ENCODE measurements around the gene SMARCD3. TPM values are rescaled to one million over a fixed set of nuclear protein-coding genes. Genes with fewer than 3 reads are reported as not detected.

SMARCD3 gene
- 35.8 TPM for total RNA-seq

DNA sequence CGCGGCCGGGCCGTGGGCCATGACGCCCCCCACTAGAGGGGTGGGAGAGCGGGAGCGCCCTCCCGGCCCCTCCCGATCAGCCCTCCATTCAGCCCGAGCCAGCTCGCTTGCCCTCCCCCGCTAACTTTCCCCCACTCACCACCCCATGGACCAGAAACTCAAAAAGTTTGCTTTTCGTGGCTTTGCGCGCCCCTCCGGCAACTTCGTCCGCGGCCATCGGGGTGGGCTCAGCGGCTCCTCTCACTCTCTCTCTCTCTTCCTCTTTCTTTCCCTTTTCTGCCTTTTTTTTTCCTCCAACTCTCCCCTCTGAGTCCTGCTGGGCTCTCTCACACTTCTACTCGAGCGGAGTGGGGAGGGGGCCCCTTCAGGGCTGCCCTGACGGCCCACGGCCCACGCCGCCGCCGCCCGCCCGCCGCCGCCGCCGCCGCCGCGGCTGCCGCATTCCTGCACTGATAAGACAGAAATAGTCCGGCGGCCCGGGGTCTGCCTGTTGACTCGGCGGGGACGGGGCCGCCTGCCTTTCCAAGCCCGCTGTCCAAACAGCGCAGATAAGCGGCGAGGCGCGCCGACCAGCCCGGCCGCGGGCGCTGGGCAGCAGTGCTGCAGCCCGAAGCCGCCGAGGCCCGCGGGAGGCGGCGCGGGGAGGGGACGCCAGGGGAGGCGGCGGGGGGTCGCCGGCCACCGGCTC is at the start of gene SMARCD3:
Gene SMARCD3 (minus strand): TSS at position 349 of the 688 bp plus-strand sequence. CDS start 132 bp downstream, at position 217.
- Histone ChIP-seq H3K9me3 (ENCODE audit: low read depth, low read length) (no peaks in the 10 kb centered on the region), H3K4me3 (ENCODE audit: low read length) (no peak within 1 kb of the TSS), H3K27me3 (ENCODE audit: insufficient read depth, low read length) (peaks cover 62% of the 10 kb centered on the region), H3K4me1 (ENCODE audit: insufficient read depth, low read length) (peaks cover 61% of the 10 kb centered on the region)

DNA sequence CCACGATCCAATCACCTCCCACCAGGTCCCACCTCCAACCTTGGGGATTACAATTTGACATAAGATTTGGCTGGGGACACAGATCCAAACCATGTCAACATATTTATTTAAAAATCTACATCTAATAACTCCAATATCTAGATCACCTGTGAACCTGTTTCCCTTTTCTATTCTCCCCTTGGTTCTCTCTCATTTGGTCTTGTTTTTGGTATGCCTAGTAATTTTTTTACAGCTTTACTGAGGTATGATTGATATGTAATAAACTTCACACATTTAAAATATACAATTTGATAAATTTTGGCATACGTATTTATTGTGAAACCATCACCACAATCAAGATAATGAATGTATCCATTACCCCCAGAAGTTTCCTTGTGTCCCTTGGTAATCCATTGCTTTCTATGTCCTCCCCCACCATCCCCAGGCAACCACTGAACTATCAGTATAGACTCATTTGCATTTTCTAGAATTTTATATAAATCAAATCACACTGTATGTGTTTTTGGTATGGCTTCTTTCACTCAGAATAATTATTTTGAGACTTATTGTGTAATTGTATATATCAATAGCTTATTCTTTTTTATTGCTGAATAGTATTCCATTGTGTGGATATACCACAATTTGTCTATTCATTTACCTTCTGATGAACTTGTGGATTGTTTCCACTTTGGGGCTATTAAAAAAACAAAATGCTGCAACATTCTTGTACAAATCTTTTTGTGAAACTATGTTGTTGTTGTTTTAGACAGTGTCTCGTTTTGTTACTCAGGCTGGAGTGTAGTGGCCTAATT is 47.9 kb upstream of the SMARCD3 start:
- Histone ChIP-seq H3K27me3 (ENCODE audit: insufficient read depth, low read length) (peaks cover 8% of the 10 kb centered on the region), H3K9me3 (ENCODE audit: low read depth, low read length) (no peaks in the 10 kb centered on the region), H3K4me3 (ENCODE audit: low read length) (no peak overlapping the region), H3K4me1 (ENCODE audit: insufficient read depth, low read length) (no peaks in the 10 kb centered on the region)

GRCh38 chr7:151292850-151293249 is 44.4 kb upstream of the SMARCD3 start:
- H3K27me3 ChIP-seq (ENCODE audit: insufficient read depth, low read length): peaks cover 6% of the 10 kb centered on the region
- no peak overlapping the region for H3K4me3 ChIP-seq (ENCODE audit: low read length)
- no peaks in the 10 kb centered on the region for H3K4me1 ChIP-seq (ENCODE audit: insufficient read depth, low read length)
- no peaks in the 10 kb centered on the region for H3K9me3 ChIP-seq (ENCODE audit: low read depth, low read length)

GRCh38 chr7:151291206-151291605 is 42.7 kb upstream of the SMARCD3 start:
- no peaks in the 10 kb centered on the region for H3K9me3 ChIP-seq (ENCODE audit: low read depth, low read length)
- no peaks in the 10 kb centered on the region for H3K4me1 ChIP-seq (ENCODE audit: insufficient read depth, low read length)
- peaks cover 8% of the 10 kb centered on the region for H3K27me3 ChIP-seq (ENCODE audit: insufficient read depth, low read length)
- no peak overlapping the region for H3K4me3 ChIP-seq (ENCODE audit: low read length)

DNA sequence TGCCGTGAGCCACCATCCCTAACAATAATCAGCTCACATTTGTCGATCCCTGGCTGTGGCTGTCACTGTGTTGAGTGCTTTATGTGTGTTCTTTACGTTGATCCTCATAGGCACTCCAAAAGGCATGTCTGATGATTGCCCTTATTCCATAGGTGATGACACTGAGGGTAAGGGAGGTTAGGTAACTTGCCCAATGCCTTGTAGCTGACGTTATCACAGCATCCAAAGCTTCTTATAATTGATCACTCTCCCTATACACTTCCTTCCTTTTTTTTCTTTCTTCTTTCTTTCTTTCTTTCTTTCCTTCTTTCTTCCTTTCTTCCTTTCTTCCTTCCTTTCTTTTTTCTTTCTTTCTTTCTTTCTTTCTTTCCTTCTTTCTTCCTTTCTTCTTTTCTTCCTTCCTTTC is 41.9 kb upstream of the SMARCD3 start:
- no peaks in the 10 kb centered on the region for H3K4me1 ChIP-seq (ENCODE audit: insufficient read depth, low read length)

DNA sequence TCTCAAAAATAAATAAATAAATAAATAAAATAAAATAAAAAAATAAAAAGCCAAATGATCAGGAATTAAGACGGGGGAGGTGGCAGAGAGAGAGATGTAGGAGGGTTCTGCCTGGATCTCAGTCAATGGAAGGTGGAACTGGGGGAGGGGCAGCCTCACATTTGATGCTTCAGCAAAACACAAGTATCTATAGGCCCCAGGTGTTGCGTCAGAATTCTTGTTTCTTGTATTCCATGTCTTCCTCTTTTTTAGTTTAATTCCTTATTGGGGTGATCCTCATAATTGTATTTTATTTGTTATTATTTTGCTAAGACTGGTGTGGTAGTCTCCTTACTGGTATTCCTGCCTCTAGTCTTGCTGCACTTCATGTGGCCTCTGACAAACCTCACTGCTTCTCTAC is 41.4 kb upstream of the SMARCD3 start:
- H3K9me3 ChIP-seq (ENCODE audit: low read depth, low read length): no peaks in the 10 kb centered on the region
- H3K4me3 ChIP-seq (ENCODE audit: low read length): no peak overlapping the region
- H3K4me1 ChIP-seq (ENCODE audit: insufficient read depth, low read length): no peaks in the 10 kb centered on the region
- H3K27me3 ChIP-seq (ENCODE audit: insufficient read depth, low read length): peaks cover 9% of the 10 kb centered on the region

More for the DNA sequence above, 41.9 kb upstream of the SMARCD3 start:
- Histone ChIP-seq H3K27me3 (ENCODE audit: insufficient read depth, low read length) (peaks cover 9% of the 10 kb centered on the region), H3K4me3 (ENCODE audit: low read length) (no peak overlapping the region), H3K9me3 (ENCODE audit: low read depth, low read length) (no peaks in the 10 kb centered on the region)

DNA sequence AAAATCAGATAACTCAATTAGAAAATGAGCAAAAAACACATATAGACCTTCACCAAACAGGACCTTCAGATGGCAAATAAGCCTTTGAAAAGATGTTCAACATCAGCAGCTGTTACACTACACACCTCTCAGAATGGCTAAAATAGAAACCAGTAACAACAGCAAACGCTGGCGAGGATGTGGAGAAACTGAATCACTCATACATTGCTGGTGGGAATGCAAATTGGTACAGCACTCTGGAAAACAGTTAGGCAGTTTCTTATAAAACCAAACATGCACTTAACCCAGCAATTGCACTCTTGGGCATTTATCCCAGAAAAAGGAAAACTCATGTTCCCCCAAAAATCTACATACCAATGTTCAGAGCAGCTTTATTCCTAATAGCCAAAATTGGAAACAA is 37.7 kb upstream of the SMARCD3 start:
- no peak overlapping the region for H3K4me3 ChIP-seq (ENCODE audit: low read length)
- H3K4me1 ChIP-seq (ENCODE audit: insufficient read depth, low read length): no peaks in the 10 kb centered on the region
- no peaks in the 10 kb centered on the region for H3K9me3 ChIP-seq (ENCODE audit: low read depth, low read length)
- H3K27me3 ChIP-seq (ENCODE audit: insufficient read depth, low read length): peaks cover 15% of the 10 kb centered on the region

GRCh38 chr7:151283302-151283701 is 34.8 kb upstream of the SMARCD3 start:
- Histone ChIP-seq H3K27me3 (ENCODE audit: insufficient read depth, low read length) (peaks cover 15% of the 10 kb centered on the region), H3K4me1 (ENCODE audit: insufficient read depth, low read length) (no peaks in the 10 kb centered on the region), H3K4me3 (ENCODE audit: low read length) (no peak overlapping the region), H3K9me3 (ENCODE audit: low read depth, low read length) (no peaks in the 10 kb centered on the region)

- Histone ChIP-seq H3K9me3 (ENCODE audit: low read depth, low read length) (no peaks in the 10 kb centered on the region), H3K27me3 (ENCODE audit: insufficient read depth, low read length) (peaks cover 15% of the 10 kb centered on the region), H3K4me3 (ENCODE audit: low read length) (no peak overlapping the region), H3K4me1 (ENCODE audit: insufficient read depth, low read length) (peaks cover 5% of the 10 kb centered on the region)
Observed at GRCh38 chr7:151282111-151282510, 33.6 kb upstream of the SMARCD3 start.

DNA sequence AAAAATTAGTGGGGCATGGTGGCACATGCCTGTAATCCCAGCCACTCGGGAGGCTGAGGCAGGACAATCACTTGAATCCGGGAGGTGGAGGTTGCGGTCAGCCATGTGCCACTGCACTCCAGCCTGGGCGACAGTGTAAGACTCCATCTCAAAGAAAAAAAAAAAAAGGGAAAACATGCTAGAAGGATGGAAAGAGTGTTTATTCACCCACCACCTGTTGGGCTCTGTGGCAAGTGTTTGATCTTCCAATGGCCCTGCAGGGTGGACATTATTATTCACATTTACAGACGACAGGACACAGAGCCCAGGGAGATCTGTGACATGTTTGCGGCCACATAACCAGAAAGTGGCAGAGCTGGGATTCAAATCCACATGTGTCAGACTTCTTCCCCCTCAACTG is 33.2 kb upstream of the SMARCD3 start:
- Histone ChIP-seq H3K27me3 (ENCODE audit: insufficient read depth, low read length) (peaks cover 15% of the 10 kb centered on the region), H3K4me1 (ENCODE audit: insufficient read depth, low read length) (peaks cover 6% of the 10 kb centered on the region), H3K4me3 (ENCODE audit: low read length) (no peak overlapping the region)

GRCh38 chr7:151280388-151281019 is 32.0 kb upstream of the SMARCD3 start:
- Histone ChIP-seq H3K27me3 (ENCODE audit: insufficient read depth, low read length) (peaks cover 12% of the 10 kb centered on the region), H3K4me1 (ENCODE audit: insufficient read depth, low read length) (peaks cover 15% of the 10 kb centered on the region), H3K9me3 (ENCODE audit: low read depth, low read length) (no peaks in the 10 kb centered on the region), H3K4me3 (ENCODE audit: low read length) (no peak overlapping the region)

More for the DNA sequence above, 33.2 kb upstream of the SMARCD3 start:
- no peaks in the 10 kb centered on the region for H3K9me3 ChIP-seq (ENCODE audit: low read depth, low read length)

- H3K27me3 ChIP-seq (ENCODE audit: insufficient read depth, low read length): peaks cover 12% of the 10 kb centered on the region
- peaks cover 21% of the 10 kb centered on the region for H3K4me1 ChIP-seq (ENCODE audit: insufficient read depth, low read length)
- H3K4me3 ChIP-seq (ENCODE audit: low read length): no peak overlapping the region
- H3K9me3 ChIP-seq (ENCODE audit: low read depth, low read length): no peaks in the 10 kb centered on the region
Observed at GRCh38 chr7:151279868-151280267, 31.4 kb upstream of the SMARCD3 start.

- Histone ChIP-seq H3K27me3 (ENCODE audit: insufficient read depth, low read length) (peaks cover 4% of the 10 kb centered on the region), H3K4me3 (ENCODE audit: low read length) (no peak overlapping the region), H3K9me3 (ENCODE audit: low read depth, low read length) (no peaks in the 10 kb centered on the region), H3K4me1 (ENCODE audit: insufficient read depth, low read length) (peaks cover 30% of the 10 kb centered on the region)
Observed at GRCh38 chr7:151278949-151279348, 30.5 kb upstream of the SMARCD3 start.

- H3K4me1 ChIP-seq (ENCODE audit: insufficient read depth, low read length): peaks cover 43% of the 10 kb centered on the region
- H3K27me3 ChIP-seq (ENCODE audit: insufficient read depth, low read length): no peaks in the 10 kb centered on the region
- H3K4me3 ChIP-seq (ENCODE audit: low read length): no peak overlapping the region
- no peaks in the 10 kb centered on the region for H3K9me3 ChIP-seq (ENCODE audit: low read depth, low read length)
Observed at GRCh38 chr7:151277631-151278030, 29.1 kb upstream of the SMARCD3 start.
